ENCODE data around the gene RPIA. TPM values are rescaled to one million over a fixed set of nuclear protein-coding genes. Genes with fewer than 3 reads are reported as not detected.
A peak's percentile ranks its signal among the peaks of the same experiment; 100 is the strongest.
"Not testable (repeated sequence)": the region's sequence is repeated elsewhere in the genome, so short reads cannot be mapped to it uniquely, and the experiment has no call there.

RPIA gene
- total RNA-seq: 10 to 100 TPM; 16.3 to 28.1 (median 16.6) TPM

DNA sequence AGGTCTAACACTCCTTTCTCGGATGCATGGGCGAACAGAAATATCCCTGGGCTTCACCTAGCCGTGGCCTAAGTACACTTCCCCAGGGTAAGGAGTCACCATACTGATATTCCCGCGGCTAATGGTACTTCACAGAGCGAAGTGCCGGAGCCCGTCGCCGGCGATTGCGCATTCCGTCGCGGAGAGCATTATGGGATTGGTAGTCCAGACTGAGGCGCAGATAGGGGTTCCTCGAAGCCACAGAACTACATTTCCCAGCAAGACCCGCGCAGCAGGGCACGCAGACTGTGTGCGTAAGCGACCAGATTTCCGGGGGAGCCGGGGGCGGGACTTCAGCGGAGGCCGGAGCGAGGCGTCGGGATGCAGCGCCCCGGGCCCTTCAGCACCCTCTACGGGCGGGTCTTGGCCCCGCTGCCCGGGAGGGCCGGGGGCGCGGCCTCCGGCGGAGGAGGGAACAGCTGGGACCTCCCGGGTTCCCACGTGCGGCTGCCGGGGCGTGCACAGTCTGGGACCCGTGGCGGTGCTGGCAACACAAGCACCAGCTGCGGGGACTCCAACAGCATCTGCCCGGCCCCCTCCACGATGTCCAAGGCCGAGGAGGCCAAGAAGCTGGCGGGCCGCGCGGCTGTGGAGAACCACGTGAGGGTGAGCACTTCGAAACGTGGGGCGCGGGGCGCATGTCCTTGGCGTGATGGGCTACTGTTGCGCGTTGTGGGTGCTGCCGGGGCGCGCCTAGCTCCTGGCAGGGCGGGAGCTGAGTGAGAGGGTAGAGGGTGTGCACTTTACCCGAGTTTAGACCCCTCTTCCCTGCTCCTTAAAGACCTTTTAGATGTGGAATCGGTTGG, at the start of gene RPIA:
Gene RPIA (plus strand): TSS at position 335 of the 845 bp plus-strand sequence. CDS start 26 bp downstream, at position 361.
- Histone ChIP-seq H3K36me3 (no peaks in the 10 kb centered on the region), H3K27me3 (no peaks in the 10 kb centered on the region), H3K4me1 (peaks cover 0 to 19% (median 6%) of the 10 kb centered on the region in 4 donors), H3K4me3 (peak within 1 kb of the TSS; percentile 75 to 92 (median 84)), H3K27ac (peak within 1 kb of the TSS; percentile 75 to 88 (median 84)), H3K9me3 (no peaks in the 10 kb centered on the region)
- DNase-seq: peak; percentile 98 to 100 (median 99)
- peak; percentile 41 to 79 for TF ChIP-seq POLR2A (IDR thresholded peaks at IDR 0.05)
- TF ChIP-seq, protein P1, sequence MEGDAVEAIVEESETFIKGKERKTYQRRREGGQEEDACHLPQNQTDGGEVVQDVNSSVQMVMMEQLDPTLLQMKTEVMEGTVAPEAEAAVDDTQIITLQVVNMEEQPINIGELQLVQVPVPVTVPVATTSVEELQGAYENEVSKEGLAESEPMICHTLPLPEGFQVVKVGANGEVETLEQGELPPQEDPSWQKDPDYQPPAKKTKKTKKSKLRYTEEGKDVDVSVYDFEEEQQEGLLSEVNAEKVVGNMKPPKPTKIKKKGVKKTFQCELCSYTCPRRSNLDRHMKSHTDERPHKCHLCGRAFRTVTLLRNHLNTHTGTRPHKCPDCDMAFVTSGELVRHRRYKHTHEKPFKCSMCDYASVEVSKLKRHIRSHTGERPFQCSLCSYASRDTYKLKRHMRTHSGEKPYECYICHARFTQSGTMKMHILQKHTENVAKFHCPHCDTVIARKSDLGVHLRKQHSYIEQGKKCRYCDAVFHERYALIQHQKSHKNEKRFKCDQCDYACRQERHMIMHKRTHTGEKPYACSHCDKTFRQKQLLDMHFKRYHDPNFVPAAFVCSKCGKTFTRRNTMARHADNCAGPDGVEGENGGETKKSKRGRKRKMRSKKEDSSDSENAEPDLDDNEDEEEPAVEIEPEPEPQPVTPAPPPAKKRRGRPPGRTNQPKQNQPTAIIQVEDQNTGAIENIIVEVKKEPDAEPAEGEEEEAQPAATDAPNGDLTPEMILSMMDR (IDR thresholded peaks at IDR 0.05): peak; percentile 22 to 83 (median 76)

DNA sequence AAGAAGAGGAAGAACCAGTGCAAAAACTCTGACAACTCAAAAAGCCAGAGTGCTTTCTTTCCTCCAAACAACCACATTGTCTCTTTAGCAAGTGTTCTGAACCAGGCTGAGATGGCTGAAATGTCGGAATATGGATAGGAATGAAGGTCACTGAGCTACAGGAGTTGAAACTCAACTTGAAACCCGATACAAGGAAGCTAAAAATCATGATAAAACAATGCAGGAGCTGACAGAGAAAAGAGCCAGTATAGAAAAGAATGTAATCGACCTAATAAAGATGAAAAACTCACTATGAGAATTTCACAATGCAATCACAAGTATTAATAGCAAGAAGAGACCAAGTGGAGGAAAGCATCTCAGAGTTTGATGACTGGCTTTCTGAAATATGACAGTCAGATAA, 49.2 kb upstream of the RPIA start:
- no peak overlapping the region for H3K27ac ChIP-seq
- no peaks in the 10 kb centered on the region for H3K36me3 ChIP-seq
- no peaks in the 10 kb centered on the region for H3K4me1 ChIP-seq
- TF ChIP-seq, protein P1 (IDR thresholded peaks at IDR 0.05): no peak
- TF ChIP-seq POLR2A (IDR thresholded peaks at IDR 0.05): no peak
- H3K9me3 ChIP-seq: no peaks in the 10 kb centered on the region
- no peak for DNase-seq
- no peak overlapping the region for H3K4me3 ChIP-seq
- H3K27me3 ChIP-seq: no peaks in the 10 kb centered on the region

DNA sequence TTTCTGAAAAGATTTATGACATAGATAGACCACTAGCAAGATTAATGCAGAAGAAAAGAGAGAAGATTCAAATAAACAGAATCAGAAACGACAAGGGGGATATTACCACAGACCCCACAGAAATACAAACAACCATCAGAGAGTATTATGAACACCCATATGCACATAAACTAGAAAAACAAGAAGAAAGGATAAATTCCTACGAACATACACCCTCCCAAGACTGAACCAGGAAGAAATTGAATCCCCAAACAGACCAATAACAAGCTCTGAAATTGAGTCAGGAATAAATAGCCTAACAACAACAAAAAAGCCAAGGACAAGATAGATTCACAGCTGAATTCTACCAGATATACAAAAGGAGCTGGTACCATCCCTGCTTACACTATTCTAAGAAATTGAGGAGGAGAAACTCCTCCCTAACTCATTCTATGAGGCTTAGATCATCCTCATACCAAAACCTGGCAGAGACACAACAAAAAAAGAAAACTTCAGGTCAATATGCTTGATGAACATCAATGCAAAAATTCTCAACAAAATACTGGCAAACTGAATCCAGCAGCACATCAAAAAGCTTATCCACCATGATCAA, 46.1 kb upstream of the RPIA start:
- not testable (repeated sequence) for DNase-seq, H3K27ac ChIP-seq, H3K4me3 ChIP-seq

DNA sequence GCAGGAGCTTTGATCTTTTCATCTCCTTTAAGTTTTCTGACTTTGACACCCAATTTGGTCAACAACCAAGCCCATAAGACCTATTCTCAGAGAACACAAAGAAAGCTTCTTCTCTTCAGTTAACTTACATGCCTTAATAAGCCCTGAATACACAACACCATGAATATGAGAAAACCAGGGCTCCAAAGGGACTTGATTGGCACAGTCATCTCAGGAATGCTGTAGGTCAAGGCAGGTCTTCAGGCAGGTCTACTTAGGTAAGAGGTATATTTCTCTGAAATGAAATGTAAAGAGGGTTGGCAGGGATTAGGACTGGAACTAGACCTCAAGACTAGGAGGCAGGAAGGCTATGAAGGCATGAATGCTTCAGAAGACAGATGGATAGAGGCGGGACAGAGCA, 39.8 kb upstream of the RPIA start:
- no peaks in the 10 kb centered on the region for H3K4me1 ChIP-seq
- TF ChIP-seq, protein P1 (IDR thresholded peaks at IDR 0.05): no peak
- no peak for TF ChIP-seq POLR2A (IDR thresholded peaks at IDR 0.05)
- DNase-seq: no peak
- H3K4me3 ChIP-seq: no peak overlapping the region
- H3K36me3 ChIP-seq: no peaks in the 10 kb centered on the region
- H3K27me3 ChIP-seq: no peaks in the 10 kb centered on the region
- no peak overlapping the region for H3K27ac ChIP-seq
- H3K9me3 ChIP-seq: no peaks in the 10 kb centered on the region

More for the DNA sequence above, 46.1 kb upstream of the RPIA start:
- not testable (repeated sequence) for H3K27me3 ChIP-seq, H3K36me3 ChIP-seq, H3K4me1 ChIP-seq, H3K9me3 ChIP-seq

DNA sequence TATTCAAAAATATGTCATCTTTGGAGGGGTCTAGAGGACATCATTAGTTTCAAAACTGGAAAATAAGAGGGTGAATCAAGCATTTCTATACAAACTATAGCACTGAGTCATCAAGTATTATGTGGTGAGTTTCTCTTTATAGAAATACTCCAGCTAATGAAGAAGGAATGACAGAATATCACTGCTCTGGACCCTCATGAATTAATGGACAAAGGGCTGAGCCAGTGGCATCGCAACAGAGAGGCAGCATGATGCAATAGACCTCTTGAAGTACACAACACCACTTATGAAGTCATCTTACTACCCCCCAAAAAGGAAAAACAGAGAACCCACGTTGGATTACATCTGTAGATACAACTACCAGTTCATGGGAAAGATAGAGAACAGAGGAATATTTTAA, 36.8 kb upstream of the RPIA start:
- H3K36me3 ChIP-seq: no peaks in the 10 kb centered on the region
- no peak overlapping the region for H3K4me3 ChIP-seq
- H3K9me3 ChIP-seq: no peaks in the 10 kb centered on the region
- H3K27me3 ChIP-seq: no peaks in the 10 kb centered on the region
- H3K27ac ChIP-seq: no peak overlapping the region
- no peak for DNase-seq
- no peaks in the 10 kb centered on the region for H3K4me1 ChIP-seq
- TF ChIP-seq, protein P1 (IDR thresholded peaks at IDR 0.05): no peak
- no peak for TF ChIP-seq POLR2A (IDR thresholded peaks at IDR 0.05)

DNA sequence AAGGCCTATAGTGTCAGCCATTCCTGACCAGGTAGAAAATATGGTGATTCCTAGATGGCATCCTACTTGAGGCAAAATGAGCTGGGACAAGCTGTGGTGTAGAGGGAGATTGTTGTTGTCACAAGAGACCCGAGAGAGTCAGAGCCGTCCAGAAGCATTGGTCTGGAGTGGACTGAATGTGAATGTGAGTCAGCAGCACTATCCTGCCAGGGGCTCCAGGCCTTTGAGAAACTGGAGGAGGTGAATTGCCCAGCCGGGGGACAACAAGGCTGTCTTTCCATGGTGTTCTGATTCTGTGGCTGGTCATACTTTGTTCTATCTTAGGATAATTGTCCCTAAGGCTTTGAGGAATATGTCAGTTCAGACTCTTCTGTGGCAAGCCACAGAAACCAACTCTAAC, 34.8 kb upstream of the RPIA start:
- no peak for DNase-seq
- TF ChIP-seq, protein P1 (IDR thresholded peaks at IDR 0.05): no peak
- no peak for TF ChIP-seq POLR2A (IDR thresholded peaks at IDR 0.05)
- H3K36me3 ChIP-seq: no peaks in the 10 kb centered on the region
- no peaks in the 10 kb centered on the region for H3K4me1 ChIP-seq
- H3K27me3 ChIP-seq: no peaks in the 10 kb centered on the region
- H3K27ac ChIP-seq: no peak overlapping the region
- no peaks in the 10 kb centered on the region for H3K9me3 ChIP-seq
- H3K4me3 ChIP-seq: no peak overlapping the region

Measured in Peyer's patch (tissue), 4 donors.